GM12892 (cell line): ENCODE data around the gene IPO5.

Source experiments
- POLR2AphosphoS5 ChIP-seq: IDR thresholded peaks from 2 replicates; pipeline ENCODE4 v1.6.1; 2011; ENCODE audit warnings: low read depth, low read length, control low read depth
- TAF1 ChIP-seq: IDR thresholded peaks from 2 replicates; pipeline ENCODE4 v1.6.1; 2011; ENCODE audit warnings: low read depth, mild to moderate bottlenecking, control low read depth, low read length, borderline replicate concordance

GRCh38 chr13:97982286-97982685 is 28.8 kb downstream of the IPO5 start:
- no peak for TF ChIP-seq POLR2AphosphoS5
- TF ChIP-seq TAF1: no peak
